GM13976 (cell line): ENCODE data around the gene SGF29.
"Not testable (repeated sequence)": the region's sequence is repeated elsewhere in the genome, so short reads cannot be mapped to it uniquely, and the experiment has no call there.

Experiments used
- DNase-seq: peaks from one replicate; pipeline ENCODE4 v3.0.0; 2012; ENCODE audit warnings: low spot score
- in situ Hi-C: fragments of 300-500 bp; cut with MboI; formaldehyde crosslinking; loops from one replicate; pipeline ENCODE4 v1.12.0; 2022; ENCODE audit warnings: low sequenced_read_pairs, mixed read lengths, inconsistent platforms; ENCODE audit not compliant: unreplicated experiment
- TF ChIP-seq, protein P1 (sequence below): IDR thresholded peaks from 2 replicates; pipeline ENCODE4 v1.5.1; 2012; ENCODE audit warnings: borderline replicate concordance, mild to moderate bottlenecking; ENCODE audit not compliant: insufficient read depth; ENCODE audit errors: extremely low read depth, missing control alignments, control extremely low read depth

SGF29 gene

DNA sequence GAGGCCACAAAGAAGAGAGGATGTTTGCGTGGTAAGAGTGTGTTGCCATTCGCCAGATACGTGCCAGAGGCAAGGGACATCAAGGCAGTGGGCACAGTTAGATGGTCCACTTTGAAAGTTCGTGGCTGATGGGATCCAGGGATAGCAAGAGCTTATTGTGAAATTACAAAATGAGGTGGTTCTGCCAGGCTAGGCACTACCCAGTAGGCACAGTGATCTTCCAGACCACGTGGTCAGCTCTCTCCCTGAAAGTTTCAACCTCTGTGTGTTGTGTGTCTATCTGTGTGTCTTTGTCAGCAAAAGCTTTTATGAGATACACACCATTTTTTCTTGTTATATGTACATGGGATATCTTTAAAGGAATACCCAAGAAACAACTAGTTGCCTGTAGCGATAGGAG, 9.5 kb downstream of the SGF29 start:
- TF ChIP-seq, protein P1, sequence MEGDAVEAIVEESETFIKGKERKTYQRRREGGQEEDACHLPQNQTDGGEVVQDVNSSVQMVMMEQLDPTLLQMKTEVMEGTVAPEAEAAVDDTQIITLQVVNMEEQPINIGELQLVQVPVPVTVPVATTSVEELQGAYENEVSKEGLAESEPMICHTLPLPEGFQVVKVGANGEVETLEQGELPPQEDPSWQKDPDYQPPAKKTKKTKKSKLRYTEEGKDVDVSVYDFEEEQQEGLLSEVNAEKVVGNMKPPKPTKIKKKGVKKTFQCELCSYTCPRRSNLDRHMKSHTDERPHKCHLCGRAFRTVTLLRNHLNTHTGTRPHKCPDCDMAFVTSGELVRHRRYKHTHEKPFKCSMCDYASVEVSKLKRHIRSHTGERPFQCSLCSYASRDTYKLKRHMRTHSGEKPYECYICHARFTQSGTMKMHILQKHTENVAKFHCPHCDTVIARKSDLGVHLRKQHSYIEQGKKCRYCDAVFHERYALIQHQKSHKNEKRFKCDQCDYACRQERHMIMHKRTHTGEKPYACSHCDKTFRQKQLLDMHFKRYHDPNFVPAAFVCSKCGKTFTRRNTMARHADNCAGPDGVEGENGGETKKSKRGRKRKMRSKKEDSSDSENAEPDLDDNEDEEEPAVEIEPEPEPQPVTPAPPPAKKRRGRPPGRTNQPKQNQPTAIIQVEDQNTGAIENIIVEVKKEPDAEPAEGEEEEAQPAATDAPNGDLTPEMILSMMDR: no peak

DNA sequence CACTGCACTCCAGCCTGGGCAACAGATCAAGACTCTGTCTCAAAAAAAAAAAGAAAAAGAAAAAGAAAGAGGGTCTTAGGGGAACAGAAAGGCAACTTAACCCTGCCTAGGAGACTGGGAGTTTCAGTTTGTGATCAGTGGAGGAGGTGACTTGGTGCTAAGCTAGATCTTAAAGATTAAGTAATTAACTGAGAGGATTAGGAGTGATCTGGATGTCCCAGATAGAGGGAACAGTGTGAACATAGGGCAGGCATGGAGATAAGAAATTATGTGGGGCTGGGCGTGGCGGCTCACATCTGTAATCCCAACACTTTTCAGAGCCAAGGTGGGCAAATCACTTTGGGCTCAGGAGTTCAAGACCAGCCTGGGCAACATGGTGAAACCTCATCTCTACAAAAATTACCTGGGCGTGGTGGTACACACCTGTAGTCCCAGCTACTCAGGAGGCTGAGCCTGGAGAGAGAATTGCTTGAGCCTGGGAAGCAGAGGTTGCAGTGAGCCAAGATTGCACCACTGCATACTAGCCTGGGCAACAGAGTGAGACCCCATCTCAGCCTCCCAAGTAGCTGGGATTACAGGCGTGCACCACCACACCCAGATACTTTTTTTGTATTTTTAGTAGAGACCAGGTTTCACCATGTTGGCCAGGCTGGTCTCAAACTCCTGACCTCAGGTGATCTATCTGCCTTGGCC, 12.7 kb downstream of the SGF29 start:
- in situ Hi-C loops, DNase-seq: not testable (repeated sequence)

More for the DNA sequence above, 9.5 kb downstream of the SGF29 start:
- no peak for DNase-seq
- in situ Hi-C loops: no loop called here

DNA sequence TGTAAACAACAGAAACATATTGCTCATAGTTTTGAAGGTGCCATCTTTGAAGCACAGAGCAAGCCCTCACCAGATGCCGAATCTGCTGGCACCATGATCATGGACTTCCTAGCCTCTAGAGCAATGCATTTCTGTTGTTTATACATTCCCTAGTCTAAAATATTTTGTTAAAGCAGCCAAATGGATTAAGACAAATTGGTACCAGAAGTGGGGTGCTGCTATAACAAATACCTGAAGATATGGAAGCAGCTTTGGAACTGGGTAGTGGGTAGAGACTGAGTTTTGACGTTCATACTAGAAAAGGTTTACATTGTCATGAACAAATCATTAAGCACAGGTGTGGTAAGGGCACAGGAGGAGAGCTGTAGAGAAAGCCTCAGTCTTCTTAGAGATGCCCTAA, 13.6 kb downstream of the SGF29 start:
- DNase-seq: no peak
- in situ Hi-C loops: no loop called here
- TF ChIP-seq, protein P1: no peak

DNA sequence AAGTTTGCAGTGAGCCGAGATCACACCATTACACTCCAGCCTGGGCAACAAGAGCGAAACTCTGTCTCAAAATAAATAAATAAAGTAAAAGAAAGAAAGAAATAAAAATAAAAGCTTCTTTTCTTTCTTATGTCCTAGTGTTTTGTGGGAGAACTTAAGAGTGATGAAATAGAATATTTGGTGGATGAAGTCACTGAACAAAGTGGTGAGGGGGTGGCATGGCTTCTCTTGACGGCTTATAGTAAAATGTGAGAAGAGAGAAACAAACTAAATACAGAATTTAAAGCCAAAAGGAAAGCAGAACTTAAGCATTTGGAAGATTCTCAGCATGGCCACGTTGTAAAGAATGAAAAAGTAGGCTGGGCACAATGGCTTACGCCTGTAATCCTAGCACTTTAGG, 15.3 kb downstream of the SGF29 start:
- in situ Hi-C loops: no loop called here
- DNase-seq: no peak
- TF ChIP-seq, protein P1: no peak

DNA sequence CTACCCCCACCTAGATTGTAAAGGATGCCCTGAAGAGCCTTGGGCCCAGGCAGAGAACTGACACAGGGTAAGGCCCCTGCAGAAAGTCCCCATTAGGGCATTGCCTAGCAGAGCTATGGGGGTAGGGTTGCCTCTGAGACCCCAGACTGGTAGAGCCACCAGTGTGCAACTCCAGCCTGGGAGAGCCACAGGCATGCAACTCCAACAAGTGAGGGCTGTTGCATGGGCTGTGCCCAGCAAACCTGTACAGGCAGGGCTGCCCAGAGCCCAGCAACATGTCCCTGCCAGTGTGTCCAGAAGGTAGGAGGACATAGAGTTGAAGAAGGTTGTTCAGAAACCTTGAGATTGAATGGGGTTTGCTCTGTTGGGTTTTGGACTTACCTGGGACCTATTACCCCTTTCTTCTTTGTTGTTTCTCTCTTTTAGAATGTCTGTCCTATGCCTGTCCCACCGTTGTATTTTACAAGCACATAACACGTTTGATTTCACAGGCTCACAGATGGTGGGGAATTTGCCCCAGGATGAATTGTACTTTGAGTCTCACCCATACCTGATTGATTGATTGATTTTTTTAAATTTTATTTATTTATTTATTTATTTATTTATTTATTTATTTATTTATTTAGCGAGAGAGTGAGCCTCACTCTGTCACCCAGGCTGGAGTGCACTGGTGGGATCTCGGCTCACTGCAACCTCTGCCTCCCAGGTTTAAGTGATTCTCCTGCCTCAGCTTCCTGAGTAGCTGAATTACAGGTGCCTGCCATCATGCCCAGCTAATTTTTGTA, 16.4 kb downstream of the SGF29 start:
- TF ChIP-seq, protein P1: no peak
- DNase-seq: no peak
- in situ Hi-C loops: no loop called here

DNA sequence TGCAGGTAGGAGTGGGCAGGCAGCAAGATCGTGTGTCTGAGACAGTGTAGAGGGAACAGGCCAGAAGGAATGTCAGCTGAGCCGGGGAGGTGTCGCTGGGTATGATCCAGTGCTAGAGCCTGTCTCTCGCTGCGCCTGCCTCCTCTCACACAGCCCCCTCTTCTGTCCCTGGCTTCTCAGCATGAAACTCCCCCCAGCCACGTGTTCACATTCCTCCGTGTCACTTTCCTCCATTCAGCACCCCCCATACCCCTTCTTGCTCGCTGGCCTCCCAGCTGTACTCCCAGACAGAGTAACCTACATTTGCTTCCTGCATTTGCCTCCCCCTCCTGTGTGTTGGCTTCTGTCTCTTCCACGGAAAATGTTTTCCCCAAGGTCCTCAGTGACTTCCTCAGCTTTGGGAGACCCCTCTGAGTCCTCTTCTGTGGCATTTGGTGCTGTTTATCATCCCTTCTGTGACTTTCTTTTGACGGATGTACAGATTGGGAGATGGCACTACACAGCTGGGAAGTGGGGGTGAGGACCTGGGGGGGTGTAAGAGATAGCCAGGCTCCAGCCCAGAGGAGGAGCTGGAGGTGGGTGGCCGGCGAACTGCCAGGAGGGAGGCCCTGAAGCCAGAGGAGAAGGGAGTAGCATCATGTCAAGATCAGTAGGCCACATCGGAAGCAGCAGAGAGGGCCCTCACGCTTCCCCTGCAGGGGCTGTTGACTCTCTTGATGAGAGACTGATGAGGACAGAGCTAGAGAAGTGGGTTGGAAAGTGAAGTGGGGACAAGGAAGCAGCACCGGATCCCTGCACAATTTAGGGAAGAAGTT, 19.2 kb downstream of the SGF29 start:
- TF ChIP-seq, protein P1: no peak
- no peak for DNase-seq
- in situ Hi-C loops: no loop called here
